ENCODE data around the gene PCDH18.

GRCh38 chr4:137521053-137521452 is 11.2 kb downstream of the PCDH18 start:
- TF ChIP-seq ZNF565 (CRISPR knock-in tag; conservative IDR thresholded peaks at IDR 0.05; ENCODE audit: low read depth): no peak
- TF ChIP-seq PATZ1 (CRISPR knock-in tag; IDR thresholded peaks at IDR 0.05; ENCODE audit: borderline replicate concordance): no peak
- no peak for TF ChIP-seq POU6F1 (CRISPR knock-in tag; IDR thresholded peaks at IDR 0.05; ENCODE audit: borderline replicate concordance, low read depth)
- TF ChIP-seq ZFP3 (CRISPR knock-in tag; IDR thresholded peaks at IDR 0.05): no peak
- TF ChIP-seq SNAI2 (CRISPR knock-in tag; IDR thresholded peaks at IDR 0.05): no peak
- no peak for TF ChIP-seq ZFP30 (CRISPR knock-in tag; IDR thresholded peaks at IDR 0.05)
- no peak for TF ChIP-seq ARNTL (CRISPR knock-in tag; IDR thresholded peaks at IDR 0.05; ENCODE audit: borderline replicate concordance, low read depth)
- TF ChIP-seq TCF4 (CRISPR knock-in tag; IDR thresholded peaks at IDR 0.05; ENCODE audit: borderline replicate concordance): no peak
- TF ChIP-seq RARB (CRISPR knock-in tag; IDR thresholded peaks at IDR 0.05): no peak
- TF ChIP-seq TOX (CRISPR knock-in tag; IDR thresholded peaks at IDR 0.05; ENCODE audit: borderline replicate concordance): no peak
- TF ChIP-seq CSRNP3 (CRISPR knock-in tag; IDR thresholded peaks at IDR 0.05): no peak
- TF ChIP-seq CREB5 (CRISPR knock-in tag; IDR thresholded peaks at IDR 0.05; ENCODE audit: low read depth): no peak
